ENCODE data around the gene TLE3. TPM values are rescaled to one million over a fixed set of nuclear protein-coding genes. Genes with fewer than 3 reads are reported as not detected.

TLE3 gene
- total RNA-seq, 4 donors from 2014 or later = 4.6 to 35.3 (median 13.3) TPM

DNA sequence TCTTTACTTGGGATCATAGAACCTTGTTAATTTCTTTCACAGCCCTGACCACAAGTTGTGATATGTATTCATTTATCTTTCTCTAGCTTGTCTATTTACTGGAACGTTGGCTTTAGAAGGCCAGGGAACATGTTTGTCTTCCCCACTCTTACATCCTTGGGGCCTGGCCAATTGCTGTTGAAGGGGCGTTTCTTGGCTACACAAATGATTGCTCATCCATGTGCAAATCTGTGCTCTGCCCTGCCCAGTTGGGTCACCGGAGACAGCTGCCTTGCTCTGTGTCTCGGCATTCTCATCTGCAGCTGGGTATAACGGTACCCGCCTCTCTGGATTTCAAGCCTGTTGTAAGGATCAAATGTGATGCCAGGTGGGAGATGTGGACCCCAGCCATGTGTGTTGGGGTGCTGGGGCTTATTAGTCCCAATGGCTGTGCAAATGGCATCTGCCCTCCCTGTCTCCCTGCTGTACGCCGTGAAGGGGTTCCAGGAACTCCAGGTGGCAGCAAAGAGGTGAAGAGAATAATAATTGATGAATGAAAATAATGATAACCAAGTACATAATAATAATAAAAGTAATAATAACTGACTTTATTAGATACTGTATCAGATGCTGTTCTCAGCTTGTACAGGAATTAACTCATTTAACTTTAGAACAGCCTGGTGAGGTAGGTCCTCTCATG is 24.0 kb upstream of the TLE3 start:
- DNase-seq = peak; percentile 47 to 69
- TF ChIP-seq POLR2A (IDR thresholded peaks at IDR 0.05) = no peak
- TF ChIP-seq, protein P1, sequence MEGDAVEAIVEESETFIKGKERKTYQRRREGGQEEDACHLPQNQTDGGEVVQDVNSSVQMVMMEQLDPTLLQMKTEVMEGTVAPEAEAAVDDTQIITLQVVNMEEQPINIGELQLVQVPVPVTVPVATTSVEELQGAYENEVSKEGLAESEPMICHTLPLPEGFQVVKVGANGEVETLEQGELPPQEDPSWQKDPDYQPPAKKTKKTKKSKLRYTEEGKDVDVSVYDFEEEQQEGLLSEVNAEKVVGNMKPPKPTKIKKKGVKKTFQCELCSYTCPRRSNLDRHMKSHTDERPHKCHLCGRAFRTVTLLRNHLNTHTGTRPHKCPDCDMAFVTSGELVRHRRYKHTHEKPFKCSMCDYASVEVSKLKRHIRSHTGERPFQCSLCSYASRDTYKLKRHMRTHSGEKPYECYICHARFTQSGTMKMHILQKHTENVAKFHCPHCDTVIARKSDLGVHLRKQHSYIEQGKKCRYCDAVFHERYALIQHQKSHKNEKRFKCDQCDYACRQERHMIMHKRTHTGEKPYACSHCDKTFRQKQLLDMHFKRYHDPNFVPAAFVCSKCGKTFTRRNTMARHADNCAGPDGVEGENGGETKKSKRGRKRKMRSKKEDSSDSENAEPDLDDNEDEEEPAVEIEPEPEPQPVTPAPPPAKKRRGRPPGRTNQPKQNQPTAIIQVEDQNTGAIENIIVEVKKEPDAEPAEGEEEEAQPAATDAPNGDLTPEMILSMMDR (IDR thresholded peaks at IDR 0.05 in 4 of 5, conservative IDR thresholded peaks at IDR 0.05 in 1 of 5) = no peak
- in situ Hi-C loops (cut with MboI; ENCODE audit: low sequenced_read_pairs in 4 of 4) (no loop called here), intact Hi-C loops (cut with DNase I; ENCODE audit: low total_unique reads) (no loop called here)
- Histone ChIP-seq H3K4me3 (no peak overlapping the region), H3K36me3 (no peaks in the 10 kb centered on the region), H3K27ac (peak overlapping the region in 2 of 4 donors; percentile 45 to 50), H3K27me3 (no peaks in the 10 kb centered on the region), H3K4me1 (no peaks in the 10 kb centered on the region), H3K9me3 (no peaks in the 10 kb centered on the region)
- ATAC-seq = peak; percentile 78 to 79

- no peaks in the 10 kb centered on the region for H3K9me3 ChIP-seq
- ATAC-seq = peak in 1 of 2 donors; percentile 22
- TF ChIP-seq, protein P1 (IDR thresholded peaks at IDR 0.05 in 4 of 5, conservative IDR thresholded peaks at IDR 0.05 in 1 of 5) = no peak
- TF ChIP-seq POLR2A (IDR thresholded peaks at IDR 0.05) = no peak
- H3K4me3 ChIP-seq = no peak overlapping the region
- no peaks in the 10 kb centered on the region for H3K27me3 ChIP-seq
- H3K4me1 ChIP-seq = no peaks in the 10 kb centered on the region
- in situ Hi-C loops (cut with MboI; ENCODE audit: low sequenced_read_pairs in 4 of 4) = no loop called here
- H3K27ac ChIP-seq = peak overlapping the region in 2 of 4 donors; percentile 45 to 50
- intact Hi-C loops (cut with DNase I; ENCODE audit: low total_unique reads) = no loop called here
- no peaks in the 10 kb centered on the region for H3K36me3 ChIP-seq
- DNase-seq = no peak
Measured at GRCh38 chr15:70120958-70121623, 23.4 kb upstream of the TLE3 start.

- Histone ChIP-seq H3K27me3 (no peaks in the 10 kb centered on the region), H3K9me3 (no peaks in the 10 kb centered on the region), H3K27ac (no peak overlapping the region), H3K4me1 (no peaks in the 10 kb centered on the region), H3K4me3 (no peak overlapping the region), H3K36me3 (no peaks in the 10 kb centered on the region)
- ATAC-seq (no peak), DNase-seq (no peak)
- intact Hi-C loops (cut with DNase I; ENCODE audit: low total_unique reads) (no loop called here), in situ Hi-C loops (cut with MboI; ENCODE audit: low sequenced_read_pairs in 4 of 4) (no loop called here)
- TF ChIP-seq, protein P1 (IDR thresholded peaks at IDR 0.05 in 4 of 5, conservative IDR thresholded peaks at IDR 0.05 in 1 of 5) = no peak
- no peak for TF ChIP-seq POLR2A (IDR thresholded peaks at IDR 0.05)
Measured at GRCh38 chr15:70119911-70120508, 22.3 kb upstream of the TLE3 start.

DNA sequence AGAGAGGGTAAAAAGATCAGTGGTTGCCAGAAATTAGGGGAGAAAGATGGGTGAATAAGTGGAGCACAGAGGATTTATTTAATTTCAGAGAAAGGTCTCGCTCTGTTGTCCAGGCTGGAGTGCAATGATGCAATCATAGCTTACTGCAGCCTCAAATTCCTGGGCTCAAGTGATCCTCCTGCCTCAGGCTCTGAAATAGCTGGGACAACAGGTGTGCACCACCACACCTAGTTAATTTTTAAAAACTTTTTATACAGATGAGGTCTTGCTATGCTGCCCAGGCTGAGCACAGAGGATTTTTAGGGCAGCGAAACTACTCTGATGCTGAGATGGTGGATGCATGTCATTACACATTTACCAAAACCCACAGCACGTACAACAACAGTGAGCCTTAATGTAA is 20.9 kb upstream of the TLE3 start:
- ATAC-seq = no peak
- TF ChIP-seq, protein P1 (IDR thresholded peaks at IDR 0.05 in 4 of 5, conservative IDR thresholded peaks at IDR 0.05 in 1 of 5) = no peak
- TF ChIP-seq POLR2A (IDR thresholded peaks at IDR 0.05) = no peak
- Histone ChIP-seq H3K27me3 (no peaks in the 10 kb centered on the region), H3K36me3 (no peaks in the 10 kb centered on the region), H3K9me3 (no peaks in the 10 kb centered on the region), H3K4me1 (no peaks in the 10 kb centered on the region), H3K27ac (no peak overlapping the region), H3K4me3 (no peak overlapping the region)
- in situ Hi-C loops (cut with MboI; ENCODE audit: low sequenced_read_pairs in 4 of 4) (no loop called here), intact Hi-C loops (cut with DNase I; ENCODE audit: low total_unique reads) (no loop called here)
- no peak for DNase-seq

Measured in gastrocnemius medialis (tissue), 4 donors.